ENCODE data around the gene PALMD.

Gene PALMD

DNA sequence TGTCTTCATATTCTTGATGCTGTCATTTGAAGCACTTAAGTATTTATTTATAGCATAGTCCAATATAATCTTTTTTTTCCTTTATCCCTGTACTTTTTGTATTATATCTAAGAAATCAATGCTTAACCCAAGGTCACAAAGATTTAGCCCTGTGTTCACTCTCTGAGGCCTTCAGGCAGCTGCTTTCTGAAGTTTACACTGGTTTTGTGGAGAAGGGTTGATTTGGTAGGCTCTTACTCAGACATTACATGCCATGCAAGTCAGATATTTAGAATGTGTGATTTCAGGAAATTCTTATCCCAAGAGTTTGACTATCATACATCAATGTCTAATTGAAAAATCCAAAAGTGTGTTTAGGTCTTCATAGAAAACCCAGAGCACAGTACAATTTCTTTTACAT is 56.3 kb downstream of the PALMD start:
- no peak for DNase-seq

DNA sequence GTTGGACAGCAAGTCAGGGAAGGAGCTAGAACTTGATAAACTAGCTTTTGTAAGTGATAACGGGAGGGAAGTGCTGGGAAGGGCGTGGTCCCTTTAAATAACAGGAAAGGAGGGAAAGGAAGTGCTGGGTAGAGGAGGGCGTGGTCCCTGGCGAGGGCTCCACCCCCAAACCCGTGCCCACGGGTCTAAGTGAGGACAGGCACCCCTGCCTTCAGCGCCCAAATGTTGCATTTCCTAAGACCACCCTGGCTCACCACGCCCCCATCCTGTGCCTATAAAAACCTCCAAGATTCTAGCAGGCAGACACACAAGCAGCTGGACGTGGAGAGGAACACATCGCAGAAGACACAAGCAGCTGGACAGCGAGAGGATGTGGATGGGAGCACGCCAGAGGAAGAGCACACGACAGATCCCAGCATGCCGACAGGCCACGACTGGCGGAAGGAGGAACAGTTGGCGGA is 58.5 kb downstream of the PALMD start:
- DNase-seq: no peak

DNA sequence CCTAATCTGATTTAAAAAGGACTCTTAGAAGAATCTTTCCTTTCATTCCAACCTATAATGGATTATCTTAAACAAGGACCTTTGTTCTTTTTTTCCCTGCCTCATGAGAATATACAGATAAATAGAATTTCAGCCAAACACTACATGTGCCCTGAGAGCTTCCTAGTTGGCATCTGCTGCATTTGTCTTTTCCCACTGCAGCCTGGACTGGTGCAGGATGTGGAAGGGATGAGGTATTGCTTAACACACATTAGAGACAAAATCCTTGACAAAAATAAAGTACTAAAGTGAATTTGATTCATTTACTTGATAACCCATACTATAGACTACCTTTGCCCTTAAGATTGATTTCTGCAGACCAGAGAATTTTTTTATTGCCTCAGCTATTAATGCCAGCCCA is 59.5 kb downstream of the PALMD start:
- DNase-seq: no peak

DNA sequence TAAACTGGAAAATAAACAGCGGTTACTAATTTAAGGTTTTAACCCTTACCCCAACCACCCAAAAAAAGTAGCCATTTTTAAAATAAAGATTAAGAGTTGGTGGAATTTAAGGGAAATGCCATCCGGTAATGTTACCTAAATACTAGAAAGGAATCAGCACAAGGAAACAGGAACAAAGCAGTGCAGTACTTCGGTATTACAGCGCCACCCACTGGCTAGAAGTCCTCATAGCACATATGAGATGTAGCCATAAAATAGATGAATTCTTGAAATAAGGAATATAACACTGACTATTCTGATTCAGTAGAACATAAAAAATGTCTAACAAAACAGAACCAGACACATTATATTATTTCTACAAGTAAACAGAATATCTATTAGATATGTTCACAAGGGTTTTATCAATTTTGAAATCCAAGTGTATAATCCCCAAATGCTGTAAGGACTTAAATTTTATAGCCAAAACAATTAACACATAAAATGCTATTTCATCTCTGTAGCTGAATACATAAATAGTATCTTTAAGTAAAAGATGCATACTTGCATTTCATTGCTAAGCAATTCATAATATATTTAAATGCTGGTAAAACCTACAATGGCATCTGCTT is 61.7 kb downstream of the PALMD start:
- DNase-seq: no peak

DNA sequence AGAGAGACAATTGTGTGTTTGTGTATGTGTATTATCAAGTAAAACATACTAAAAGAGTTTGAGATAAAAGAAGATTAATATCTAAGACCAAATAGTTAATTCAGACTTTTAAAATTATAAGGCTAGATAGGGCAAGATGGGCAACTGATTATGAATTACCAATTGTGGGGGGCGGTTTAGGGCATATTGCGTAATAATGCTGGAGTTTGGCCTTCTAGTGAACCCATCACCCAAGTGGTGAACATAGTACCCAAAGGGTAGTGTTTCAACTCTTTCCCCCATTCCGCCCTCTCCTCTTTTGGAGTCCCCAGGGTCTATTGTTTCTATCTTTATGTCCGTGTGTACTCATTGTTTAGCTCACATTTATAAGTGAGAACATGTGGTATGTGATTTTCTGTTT is 65.1 kb downstream of the PALMD start:
- DNase-seq: no peak

DNA sequence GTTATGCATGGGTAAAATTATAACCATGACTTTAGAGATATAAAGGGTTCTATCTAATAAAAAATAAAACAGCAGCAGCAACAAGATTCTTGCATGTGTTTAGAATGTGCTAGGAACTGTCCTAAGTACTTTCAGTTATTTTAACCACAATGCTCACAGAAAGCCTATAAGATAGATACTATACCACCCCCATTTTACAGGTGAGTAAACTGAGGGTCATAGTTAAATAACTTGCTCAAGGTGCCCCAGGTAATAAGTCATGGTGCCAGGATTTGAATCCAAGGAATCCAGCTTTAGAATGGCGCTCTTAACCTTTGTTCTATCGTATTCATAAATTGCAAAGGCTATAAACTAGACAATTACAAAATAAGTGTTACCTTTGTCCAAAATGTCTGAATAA is 67.1 kb downstream of the PALMD start:
- no peak for DNase-seq

DNA sequence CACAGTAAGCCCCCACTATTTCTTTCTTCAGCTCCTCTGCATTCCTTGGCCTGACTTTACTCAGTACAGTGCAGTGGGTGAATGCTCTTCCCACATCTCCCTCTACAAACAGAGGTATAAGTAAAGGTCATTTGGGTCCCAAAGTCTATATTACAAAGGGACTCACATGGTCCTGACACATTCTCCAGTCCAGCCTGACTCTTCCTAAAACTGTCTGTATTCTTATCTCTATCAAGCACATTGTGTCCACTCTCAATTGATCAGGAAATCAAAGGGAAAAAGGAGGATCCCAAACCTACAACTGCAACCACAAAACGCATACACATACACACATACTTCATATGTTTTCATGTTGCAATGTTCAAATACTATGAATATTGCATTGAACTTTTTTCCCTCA is 71.1 kb downstream of the PALMD start:
- DNase-seq: no peak

DNA sequence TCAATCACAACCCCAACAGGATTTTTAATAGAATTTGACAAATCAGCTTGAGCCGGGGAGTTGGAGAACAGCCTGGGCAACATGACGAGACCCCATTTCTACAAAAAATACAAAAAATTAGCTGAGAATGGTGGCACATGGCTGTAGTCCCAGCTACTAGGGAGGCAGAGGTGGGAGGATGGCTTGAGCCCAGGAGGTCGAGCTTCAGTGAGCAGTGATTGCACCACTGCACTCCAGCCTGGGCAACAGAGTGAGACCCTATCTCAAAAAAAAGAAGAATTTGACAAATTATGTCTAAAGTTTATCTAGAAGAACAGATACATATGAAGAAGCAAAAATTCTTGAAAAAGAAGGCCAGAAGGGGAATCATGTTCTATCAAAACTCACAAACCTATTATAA is 77.3 kb downstream of the PALMD start:
- DNase-seq: no peak

DNA sequence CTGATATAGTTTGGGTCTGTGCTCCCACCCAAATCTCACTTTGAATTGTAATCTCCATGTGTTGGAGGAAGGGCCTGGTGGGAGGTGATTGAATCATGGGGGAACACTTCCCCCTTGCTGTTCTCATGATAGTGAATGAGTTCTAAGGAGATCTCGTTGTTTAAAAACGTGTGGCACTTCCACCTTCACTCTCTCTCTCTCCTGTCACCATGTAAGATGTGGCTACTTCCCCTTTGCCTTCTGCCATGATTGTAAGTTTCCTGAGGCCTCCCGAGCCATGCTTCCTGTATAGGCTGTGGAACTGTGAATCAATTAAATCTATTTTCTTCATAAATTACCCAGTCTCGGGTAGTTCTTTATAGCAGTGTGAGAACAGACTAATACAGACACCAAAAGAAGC is 80.1 kb downstream of the PALMD start:
- DNase-seq: no peak

DNA sequence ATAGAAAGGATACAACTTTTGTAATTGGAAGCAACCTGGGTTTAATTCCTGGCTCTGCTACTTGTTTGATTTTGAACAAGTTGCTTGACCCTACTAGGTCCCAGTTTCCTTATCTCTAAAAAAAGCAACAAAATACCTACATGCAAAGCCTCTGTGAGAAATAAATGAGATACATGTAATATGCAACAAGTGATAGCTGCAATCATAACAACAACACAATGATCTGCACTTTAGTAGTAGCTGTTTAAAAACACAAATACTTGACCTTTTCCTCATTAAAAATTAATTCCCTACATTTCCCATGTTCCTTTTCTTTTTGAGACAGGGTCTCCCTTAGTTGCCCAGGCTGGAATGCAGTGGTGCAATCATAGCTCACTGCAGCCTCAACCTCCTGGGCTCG is 80.5 kb downstream of the PALMD start:
- no peak for DNase-seq

DNA sequence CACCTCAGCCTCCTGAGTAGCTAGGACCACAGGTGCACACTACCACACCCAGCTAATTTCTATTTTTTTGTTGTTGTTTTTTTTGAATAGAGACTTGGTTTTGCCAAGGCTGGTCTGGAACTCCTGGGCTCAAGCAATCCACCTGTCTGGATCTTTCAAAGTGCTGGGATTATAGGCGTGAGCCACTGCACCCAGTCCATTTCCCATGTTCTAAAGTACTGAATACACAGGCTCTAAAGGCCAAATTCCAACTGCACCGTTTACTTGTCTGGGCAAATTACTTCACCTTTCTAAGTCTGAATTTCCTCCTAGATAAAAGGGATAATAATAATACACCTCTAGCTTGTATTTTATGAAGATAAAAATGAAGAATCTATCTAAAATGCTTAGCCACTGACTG is 80.9 kb downstream of the PALMD start:
- no peak for DNase-seq

DNA sequence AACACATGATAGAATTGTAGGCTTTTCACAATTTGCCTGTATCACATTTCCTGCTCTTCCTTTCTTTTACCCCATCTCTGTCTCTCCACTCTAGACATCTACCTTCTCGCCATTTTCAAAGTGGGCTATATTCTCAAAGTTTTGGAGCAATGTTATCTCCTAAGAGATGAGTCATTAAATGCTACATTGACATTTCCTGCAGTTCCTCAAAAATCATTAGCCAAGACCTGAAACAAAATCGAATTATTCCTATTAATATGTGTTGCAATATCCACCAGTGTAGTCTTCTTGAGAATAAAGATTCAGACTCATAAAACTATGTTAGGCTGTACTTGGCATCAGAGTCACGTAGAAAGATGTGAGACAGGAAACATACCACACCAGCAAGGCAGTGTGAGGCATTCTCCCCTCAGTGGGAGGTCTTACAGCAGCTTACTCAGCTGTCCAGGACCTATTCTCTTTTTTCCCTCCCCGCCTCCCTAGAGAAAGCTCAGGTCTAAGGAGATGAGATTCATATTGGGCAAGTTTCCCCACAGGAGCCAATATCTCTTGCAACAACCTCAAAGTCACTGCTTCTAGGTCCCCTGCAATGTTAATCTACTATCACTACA is 81.8 kb downstream of the PALMD start:
- DNase-seq: no peak

DNA sequence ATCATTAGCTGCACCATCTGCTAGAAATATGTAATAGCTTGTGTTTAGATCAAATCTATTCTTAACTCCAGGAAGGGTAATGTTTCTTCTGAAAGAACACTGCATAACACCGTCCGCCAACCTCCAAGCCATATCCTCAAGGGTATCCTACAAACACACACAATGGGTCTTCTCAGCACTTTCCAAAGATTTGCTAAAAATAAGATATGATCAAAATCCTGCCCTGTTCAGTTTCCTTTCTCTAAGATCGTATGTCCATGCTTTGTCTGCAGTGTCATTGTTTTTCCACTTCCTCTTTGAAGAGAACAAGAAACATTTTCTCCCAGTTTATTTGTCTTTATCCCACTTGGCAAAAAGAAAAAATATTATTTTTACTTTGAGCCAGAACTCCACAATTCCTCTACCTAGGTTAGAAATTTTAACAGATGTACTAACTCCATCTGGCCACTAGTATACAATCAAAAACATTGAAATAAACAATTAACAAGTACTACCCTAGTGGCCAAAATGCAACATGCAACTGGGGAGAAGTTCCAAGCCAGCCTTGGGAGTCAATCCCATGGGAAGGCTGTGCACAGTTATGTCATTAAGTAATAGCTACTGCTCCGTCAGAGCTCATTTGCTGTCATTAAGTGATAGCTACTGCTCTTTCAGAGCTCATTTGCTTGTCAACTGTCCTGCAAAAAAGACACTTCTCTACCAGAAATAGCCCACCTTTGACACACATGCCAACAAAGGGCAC is 82.8 kb downstream of the PALMD start:
- no peak for DNase-seq

DNA sequence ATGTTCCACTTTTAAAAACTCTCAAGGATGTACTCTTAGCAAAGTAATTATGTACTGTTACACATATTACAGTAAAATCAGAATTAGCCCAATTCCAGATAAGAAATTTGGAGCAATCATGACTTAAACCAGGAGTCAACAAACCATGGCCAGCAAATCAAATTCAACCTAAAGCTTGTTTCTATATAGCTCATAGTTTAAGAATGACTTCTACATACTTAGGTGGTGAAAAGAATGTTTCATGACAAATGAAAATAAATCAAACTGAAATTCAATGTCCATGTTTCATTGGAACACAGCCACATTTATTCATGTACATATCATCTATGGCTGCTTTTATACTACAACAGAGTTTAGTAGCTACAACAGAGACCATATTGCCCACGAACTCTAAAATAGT is 85.5 kb downstream of the PALMD start:
- no peak for DNase-seq

DNA sequence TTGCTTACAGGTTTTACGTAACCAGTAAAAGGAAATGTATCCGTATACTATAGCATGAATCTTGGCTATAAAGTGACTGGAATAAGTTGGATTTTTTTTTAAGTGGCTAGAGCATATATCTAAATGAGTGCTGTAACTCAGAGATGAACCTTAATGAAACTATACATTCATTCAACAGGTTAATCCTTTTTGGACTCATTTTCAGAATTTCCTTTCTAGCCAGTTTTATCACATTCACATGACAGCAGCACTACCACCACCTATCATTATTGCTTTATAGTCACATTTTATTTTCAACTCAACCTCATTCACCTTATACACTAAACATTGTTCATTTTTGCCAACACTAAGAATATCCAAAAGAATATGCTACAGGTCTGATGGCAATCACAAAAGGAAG is 89.9 kb downstream of the PALMD start:
- DNase-seq: no peak

DNA sequence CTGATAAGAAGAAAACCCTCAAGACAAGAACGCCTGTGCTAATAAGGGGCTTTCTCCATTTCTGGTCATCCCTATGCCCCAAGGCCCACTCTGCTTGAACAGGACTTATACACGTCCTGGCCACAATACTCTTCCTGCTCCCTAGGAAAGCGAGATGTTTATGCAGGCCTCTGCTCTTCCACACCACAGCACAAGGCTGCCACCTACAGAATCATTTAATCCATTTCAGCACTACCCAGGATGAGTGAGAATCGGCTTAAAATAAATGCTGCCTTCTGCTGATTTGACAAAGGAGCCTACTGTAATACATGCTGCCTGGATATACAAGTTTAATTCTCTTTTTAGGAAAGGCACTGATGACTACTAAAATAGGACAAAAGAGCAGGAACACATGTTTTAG is 91.1 kb downstream of the PALMD start:
- DNase-seq: no peak

DNA sequence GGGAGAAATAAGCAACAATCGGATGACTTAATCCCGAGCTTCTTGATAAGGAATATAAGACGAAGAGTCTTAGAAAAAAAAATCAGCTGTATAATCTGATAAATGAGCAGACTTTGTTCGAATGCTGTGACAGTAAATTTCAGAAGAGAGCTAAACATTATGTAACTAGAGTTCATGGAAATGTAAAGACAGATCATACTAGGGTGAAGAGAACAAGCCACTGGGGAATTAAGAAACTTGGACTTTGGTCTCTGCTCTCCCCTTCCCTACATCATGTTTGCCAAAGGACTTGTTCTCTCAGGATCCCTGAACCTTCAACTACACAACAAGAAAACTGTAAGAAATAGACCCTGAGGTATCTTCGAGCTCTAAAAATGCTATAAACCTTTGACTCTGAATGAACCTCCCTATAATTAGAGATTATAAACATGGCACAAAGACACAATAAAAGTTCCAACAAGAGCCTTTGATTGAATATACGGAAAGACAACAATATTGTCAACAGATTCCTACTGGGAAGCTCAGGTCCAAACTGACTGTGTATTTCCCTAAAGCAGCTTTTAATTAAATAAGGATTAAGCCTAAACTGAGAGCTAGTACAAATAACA is 93.0 kb downstream of the PALMD start:
- no peak for DNase-seq

DNA sequence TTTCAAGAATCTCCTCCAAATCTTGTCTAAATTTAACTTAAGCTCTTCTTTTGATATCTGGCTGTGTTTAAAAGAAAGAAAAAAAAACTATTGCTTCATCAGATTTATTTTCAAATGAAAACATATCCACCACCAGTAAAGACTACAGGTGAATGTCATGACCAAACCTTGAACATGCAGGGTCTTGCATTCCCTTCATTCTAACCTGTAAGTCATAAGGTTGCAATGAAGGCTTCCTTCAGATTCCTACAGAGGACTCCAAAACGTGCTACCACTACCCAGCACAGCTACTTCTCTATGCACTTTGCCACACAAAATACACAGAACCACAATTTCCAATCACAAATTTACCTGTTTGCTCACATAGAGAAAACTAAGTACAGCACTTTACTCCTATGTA is 94.2 kb downstream of the PALMD start:
- DNase-seq: no peak
